Smooth muscle cell (in vitro differentiated cells): ENCODE measurements around the gene PRRT4. TPM values are rescaled to one million over a fixed set of nuclear protein-coding genes. Genes with fewer than 3 reads are reported as not detected.

Experiments
- DNase-seq: peaks from one replicate; lab custom pipeline; 2025; ENCODE audit not compliant: unreplicated experiment; lab: John Stamatoyannopoulos, UW
- H2AFZ ChIP-seq: fragments of 200-600 bp; sonication (generic); 2 replicates; pipeline ENCODE4 v1.6.0; 2016; ENCODE audit warnings: antibody characterized with exemption, low read depth, mild to moderate bottlenecking
- H3F3A ChIP-seq: fragments of 200-600 bp; sonication (generic); 2 replicates; pipeline ENCODE4 v1.6.0; 2017; ENCODE audit warnings: antibody characterized with exemption, low read depth
- H3K27ac ChIP-seq: fragments of 200-600 bp; sonication (generic); 2 replicates; pipeline ENCODE4 v1.5.1; 2016; ENCODE audit warnings: low read depth, mild to moderate bottlenecking
- H3K27me3 ChIP-seq: fragments of 200-600 bp; sonication (generic); 2 replicates; pipeline ENCODE4 v1.6.1; 2016; ENCODE audit warnings: low read depth, mild to moderate bottlenecking
- H3K36me3 ChIP-seq: fragments of 200-600 bp; sonication (generic); 2 replicates; pipeline ENCODE4 v1.5.1; 2016; ENCODE audit warnings: low read depth
- H3K4me1 ChIP-seq: fragments of 200-600 bp; sonication (generic); 2 replicates; pipeline ENCODE4 v1.5.1; 2016; ENCODE audit warnings: low read depth
- H3K4me2 ChIP-seq: fragments of 200-600 bp; sonication (generic); 2 replicates; pipeline ENCODE4 v1.6.0; 2016; ENCODE audit warnings: mild to moderate bottlenecking
- H3K4me3 ChIP-seq: fragments of 200-600 bp; sonication (generic); 2 replicates; pipeline ENCODE4 v1.5.1; 2016; ENCODE audit warnings: mild to moderate bottlenecking
- H3K79me2 ChIP-seq: fragments of 200-600 bp; sonication (generic); 2 replicates; pipeline ENCODE4 v1.6.0; 2016; ENCODE audit warnings: low read depth, mild to moderate bottlenecking
- H3K9ac ChIP-seq: fragments of 200-600 bp; sonication (generic); 2 replicates; pipeline ENCODE4 v1.6.0; 2016; ENCODE audit warnings: low read depth
- H3K9me3 ChIP-seq: fragments of 200-600 bp; sonication (generic); replicated peaks from 2 replicates; pipeline ENCODE4 v1.5.1; 2016; ENCODE audit warnings: low read depth
- H4K20me1 ChIP-seq: fragments of 200-600 bp; sonication (generic); 2 replicates; pipeline ENCODE4 v1.6.0; 2016; ENCODE audit warnings: low read depth
- CTCF ChIP-seq: fragments of 200-600 bp; sonication (generic); IDR thresholded peaks from 2 replicates; pipeline ENCODE4 v1.5.1; 2017; ENCODE audit warnings: borderline replicate concordance, mild to moderate bottlenecking, antibody characterized with exemption; ENCODE audit not compliant: insufficient read depth, poor library complexity, severe bottlenecking
- WGBS: methylation state at CpG from one replicate; pipeline ENCODE4 v1.1.7; 2016; ENCODE audit warnings: low lambda C conversion rate; 5-methylcytosine and 5-hydroxymethylcytosine counted together
- polyA plus RNA-seq: library from polyadenylated mRNA; unstranded; fragments of >200 nt; fragmentation: Nextera tagmentation; extraction: Ambion mirVana; gene quantifications from 2 replicates; pipeline ENCODE4 v1.2.1, GENCODE V29; 2016
- total RNA-seq: library from RNA; depleted of rRNA; stranded (reverse); fragments of >200 nt; gene quantifications from 2 replicates; pipeline ENCODE4 v1.2.3, GENCODE V29; 2014

The PRRT4 gene
- total and polyA plus RNA-seq, 2 experiments from 2014 or later, result 0.09 to 0.83 TPM

- H4K20me1 ChIP-seq, result no peaks in the 10 kb centered on the region
- H3K4me2 ChIP-seq, result no peak overlapping the region
- H3K36me3 ChIP-seq, result no peaks in the 10 kb centered on the region
- no peak overlapping the region for H3K9ac ChIP-seq
- no peaks in the 10 kb centered on the region for H3K79me2 ChIP-seq
- no peaks in the 10 kb centered on the region for H3K27me3 ChIP-seq
- H2AFZ ChIP-seq, result no peak overlapping the region
- H3K4me3 ChIP-seq, result no peak overlapping the region
- H3K9me3 ChIP-seq, result no peaks in the 10 kb centered on the region
- 89% methylated on average over 6 of the region's 6 CpGs for WGBS
- no peak for TF ChIP-seq CTCF
- no peak overlapping the region for H3K27ac ChIP-seq
- no peak for DNase-seq
- no peaks in the 10 kb centered on the region for H3F3A ChIP-seq
- no peaks in the 10 kb centered on the region for H3K4me1 ChIP-seq
Measured at GRCh38 chr7:128379900-128380479, 18.5 kb upstream of the PRRT4 start.

- Histone ChIP-seq H3K36me3 (no peaks in the 10 kb centered on the region), H3K4me1 (no peaks in the 10 kb centered on the region), H3K9ac (no peak overlapping the region), H3K9me3 (no peaks in the 10 kb centered on the region), H3K27ac (no peak overlapping the region), H3K79me2 (no peaks in the 10 kb centered on the region), H3K4me2 (no peak overlapping the region), H3K4me3 (no peak overlapping the region), H4K20me1 (no peaks in the 10 kb centered on the region), H3K27me3 (peaks cover 7% of the 10 kb centered on the region), H2AFZ (peak overlapping the region; percentile 62), H3F3A (no peaks in the 10 kb centered on the region)
- DNase-seq, result no peak
- WGBS, result 46% methylated on average over 2 of the region's 2 CpGs
- no peak for TF ChIP-seq CTCF
Measured at GRCh38 chr7:128378637-128379036, 17.1 kb upstream of the PRRT4 start.

- Histone ChIP-seq H3K36me3 (no peaks in the 10 kb centered on the region), H3K9ac (no peak overlapping the region), H3K4me3 (no peak overlapping the region), H3K4me2 (no peak overlapping the region), H3K79me2 (no peaks in the 10 kb centered on the region), H3K27ac (no peak overlapping the region), H3K27me3 (peaks cover 8% of the 10 kb centered on the region), H3K9me3 (no peaks in the 10 kb centered on the region), H4K20me1 (no peaks in the 10 kb centered on the region), H3F3A (no peaks in the 10 kb centered on the region), H3K4me1 (no peaks in the 10 kb centered on the region), H2AFZ (no peak overlapping the region)
- DNase-seq, result no peak
- WGBS, result 85% methylated on average over 3 of the region's 3 CpGs
- TF ChIP-seq CTCF, result no peak
Measured at GRCh38 chr7:128376077-128376476, 14.6 kb upstream of the PRRT4 start.

- no peak for DNase-seq
- H3K27ac ChIP-seq, result no peak overlapping the region
- no peaks in the 10 kb centered on the region for H3K36me3 ChIP-seq
- H3F3A ChIP-seq, result no peaks in the 10 kb centered on the region
- no peak for TF ChIP-seq CTCF
- WGBS, result 71% methylated on average over 1 of the region's 1 CpG
- no peaks in the 10 kb centered on the region for H3K9me3 ChIP-seq
- no peaks in the 10 kb centered on the region for H3K79me2 ChIP-seq
- no peaks in the 10 kb centered on the region for H4K20me1 ChIP-seq
- H2AFZ ChIP-seq, result no peak overlapping the region
- peaks cover 8% of the 10 kb centered on the region for H3K27me3 ChIP-seq
- H3K9ac ChIP-seq, result no peak overlapping the region
- H3K4me3 ChIP-seq, result no peak overlapping the region
- no peaks in the 10 kb centered on the region for H3K4me1 ChIP-seq
- H3K4me2 ChIP-seq, result no peak overlapping the region
Measured at GRCh38 chr7:128374041-128374440, 12.6 kb upstream of the PRRT4 start.
